K562 (cell line): Measurements from ENCODE around the gene PAQR4. TPM values are rescaled to one million over a fixed set of nuclear protein-coding genes. Genes with fewer than 3 reads are reported as not detected.

ENCODE experiments used
- ATAC-seq: fragments of 200-7000 bp; cut with Tn5 transposase; 3 replicates; pipeline ENCODE4 v1.9.1; 2020; ENCODE audit warnings: moderate library complexity
- BruUV-seq: library from RNA; stranded (reverse); fragments of 400-500 nt; replicated peaks from 2 replicates; lab custom pipeline; 2021; lab: Mats Ljungman, UMichigan
- CTCF ChIA-PET: fragments of 300-600 bp; formaldehyde crosslinking; extraction: SDS; loops from one replicate; lab custom pipeline; 2021; ENCODE audit warnings: low intra/inter-chr PET ratio; lab: Yijun Ruan, JAX
- POLR2A ChIA-PET: fragments of 300-600, 350-650 bp; sonication (Branson Sonifier 250); formaldehyde crosslinking; extraction: SDS; loops from one replicate; lab custom pipeline; 2021; ENCODE audit warnings: antibody characterized with exemption, inconsistent platforms; lab: Yijun Ruan, JAX
- DNase-seq, 4 experiments: peaks; one replicate each; pipeline versions ENCODE4 v3.0.0 to v3.0.0-alpha.2; 2011 to 2018; ENCODE audit warnings: low spot score in 3 of 4, mixed read lengths in 3 of 4; ENCODE audit errors: extremely low read depth in 1 of 4
- FAIRE-seq: peaks from 2 replicates; lab custom pipeline; 2011; peaks lifted over from hg19 to GRCh38; lab: Jason Lieb, UNC
- H2AFZ ChIP-seq: 2 replicates; pipeline ENCODE4 v1.6.0; 2011; ENCODE audit warnings: low read depth, low read length, control low read depth, inconsistent platforms
- H3K27ac ChIP-seq: fragments of 200-600 bp; 3 replicates; pipeline ENCODE4 v1.8.0; 2011; ENCODE audit warnings: low read depth, mild to moderate bottlenecking, control low read depth, inconsistent platforms, low read length, moderate library complexity, mixed read lengths; ENCODE audit errors: extremely low read depth
- H3K27me3 ChIP-seq, 2 experiments: fragments of 300-600 bp in 1 of 2; 2 replicates in 1 of 2; 3 replicates in 1 of 2; pipeline versions ENCODE4 v1.6.0 to v1.8.0; 2011; ENCODE audit warnings: inconsistent platforms in 2 of 2, low read length in 2 of 2, mild to moderate bottlenecking in 1 of 2, mixed read lengths in 1 of 2, moderate library complexity in 1 of 2; ENCODE audit not compliant: control insufficient read depth in 2 of 2, insufficient read depth in 2 of 2
- H3K36me3 ChIP-seq: fragments of 300-600 bp; 3 replicates; pipeline ENCODE4 v1.8.0; 2011; ENCODE audit warnings: mild to moderate bottlenecking, low read length, inconsistent platforms; ENCODE audit not compliant: control insufficient read depth, insufficient read depth
- H3K4me1 ChIP-seq, 2 experiments: fragments of 200-600 bp in 1 of 2; replicated peaks in 1 of 2; 2 replicates in 1 of 2; 3 replicates in 1 of 2; pipeline versions ENCODE4 v1.5.1 to v1.8.0; 2011; ENCODE audit warnings: inconsistent platforms in 2 of 2, low read length in 2 of 2, mild to moderate bottlenecking in 1 of 2, mixed read lengths in 1 of 2, moderate library complexity in 1 of 2; ENCODE audit not compliant: control insufficient read depth in 2 of 2, insufficient read depth in 2 of 2
- H3K4me2 ChIP-seq: 2 replicates; pipeline ENCODE4 v1.6.1; 2011; ENCODE audit warnings: low read length, control low read depth, inconsistent platforms, mixed read lengths; ENCODE audit not compliant: insufficient read depth
- H3K4me3 ChIP-seq: fragments of 200-600 bp; sonication (generic), shearing (Covaris generic); 2 replicates; pipeline ENCODE4 v1.5.1; 2016; ENCODE audit warnings: control low read depth, inconsistent platforms
- H3K79me2 ChIP-seq: fragments of 200-600 bp; 3 replicates; pipeline ENCODE4 v1.8.0; 2011; ENCODE audit warnings: low read length, inconsistent platforms; ENCODE audit not compliant: control insufficient read depth, insufficient read depth
- H3K9ac ChIP-seq, 2 experiments: 2 replicates each; pipeline versions ENCODE4 v1.6.0 to v1.6.1; 2011; ENCODE audit warnings: low read depth in 2 of 2, low read length in 2 of 2, control low read depth in 1 of 2, inconsistent platforms in 1 of 2, mild to moderate bottlenecking in 1 of 2, mixed read lengths in 1 of 2; ENCODE audit not compliant: insufficient read depth in 1 of 2
- H3K9me1 ChIP-seq: one replicate; pipeline ENCODE4 v1.6.0; 2011; ENCODE audit warnings: inconsistent platforms, mild to moderate bottlenecking, low read length, moderate library complexity; ENCODE audit not compliant: control insufficient read depth, insufficient read depth
- H3K9me3 ChIP-seq: replicated peaks from 2 replicates; pipeline ENCODE4 v1.5.1; 2011; ENCODE audit warnings: low read depth, low read length, inconsistent platforms; ENCODE audit not compliant: control insufficient read depth, insufficient read depth
- H4K20me1 ChIP-seq: replicated peaks from 2 replicates; pipeline ENCODE4 v1.6.1; 2011; ENCODE audit warnings: low read length, inconsistent platforms, mixed read lengths; ENCODE audit not compliant: control insufficient read depth, insufficient read depth
- ATF7 ChIP-seq: fragments of 450-650 bp; IDR thresholded peaks from 2 replicates; pipeline ENCODE4 v1.7.1; 2014; ENCODE audit warnings: mild to moderate bottlenecking, moderate library complexity
- GTF2F1 ChIP-seq: IDR thresholded peaks from 2 replicates; pipeline ENCODE4 v1.6.1; 2011; ENCODE audit warnings: low read depth, low read length, improper control_type of control experiment
- POLR2G ChIP-seq: fragments of 200-400 bp; formaldehyde crosslinking; IDR thresholded peaks from 2 replicates; pipeline ENCODE4 v1.6.1; 2017; ENCODE audit warnings: low read depth, mild to moderate bottlenecking, antibody characterized with exemption, low read length, moderate library complexity
- SMAD1 ChIP-seq: fragments of 150-350 bp; IDR thresholded peaks from 2 replicates; pipeline ENCODE4 v1.6.1; 2014; ENCODE audit warnings: low read length, low read depth; ENCODE audit not compliant: partially characterized antibody
- ZNF146 ChIP-seq: IDR thresholded peaks from one replicate; pipeline ENCODE4 v1.6.1; 2018; ENCODE audit warnings: missing compliant biosample characterization; ENCODE audit not compliant: unreplicated experiment
- WGBS: fragments of 100-300 bp; shearing (Covaris generic); methylation state at CpG from one replicate; pipeline ENCODE4 v1.1.6; 2016; ENCODE audit warnings: low coverage, mixed read lengths; ENCODE audit not compliant: insufficient coverage; ENCODE audit errors: missing lambda C conversion rate; 5-methylcytosine and 5-hydroxymethylcytosine counted together
- in situ Hi-C: fragments of 300-500 bp; cut with MboI; formaldehyde crosslinking; loops from 4 replicates; pipeline ENCODE4 v1.15.0; 2018; ENCODE audit warnings: inconsistent platforms, mixed read lengths
- intact Hi-C: fragments of 100-400 bp; cut with micrococcal nuclease; formaldehyde crosslinking; loops from 2 replicates; pipeline ENCODE4 v1.14.2; 2022
- polyA plus RNA-seq, 8 experiments: library from polyadenylated mRNA; depleted of rRNA in 4 of 8; stranded (reverse) in 5 of 8; unstranded in 3 of 8; fragments of >200 nt; fragmentation: Nextera tagmentation in 2 of 8; fragmentation: Illumina TruSeq in 1 of 8; extraction: Ambion mirVana in 2 of 8; extraction: Trizol in 1 of 8; gene quantifications; 2 replicates each; pipeline versions ENCODE4 v1.2.1 to v1.2.3, GENCODE V29; 2011 to 2014; ENCODE audit warnings: inconsistent platforms in 1 of 8, missing spikeins in 1 of 8
- total RNA-seq, 7 experiments: library from RNA; depleted of rRNA in 6 of 7; stranded (reverse); fragments of >200 nt in 6 of 7; fragmentation: Illumina TruSeq in 2 of 7; extraction: Trizol in 2 of 7; gene quantifications; 2 replicates each; pipeline versions ENCODE4 v1.2.1 to v1.2.3, GENCODE V29; 2011 to 2021; ENCODE audit warnings: low replicate concordance in 1 of 7

PAQR4 gene
- total and polyA plus RNA-seq, 9 of the 15 experiments (the other 6 are each of a cell fraction or from before 2014, with no cell fraction given): 0.62 to 40.4 (median 19.5) TPM

GRCh38 chr16:2936436-2937011, 32.6 kb upstream of the PAQR4 start:
- H2AFZ ChIP-seq: no peak overlapping the region
- no peak overlapping the region; a peak in 1 of 4 replicates for H3K9ac ChIP-seq
- DNase-seq (no peak), ATAC-seq (no peak), FAIRE-seq (no peak)
- in situ Hi-C loops (no loop called here), intact Hi-C loops (no loop called here)
- H3K36me3 ChIP-seq: peaks cover 61% of the 10 kb centered on the region; the same call in 2 of the 3 replicates
- no peaks in the 10 kb centered on the region for H3K79me2 ChIP-seq
- H3K4me2 ChIP-seq: no peak overlapping the region
- TF ChIP-seq ZNF146 (no peak), SMAD1 (no peak), GTF2F1 (no peak)
- WGBS: 94% methylated on average over 15 of the region's 22 CpGs
- H3K27ac ChIP-seq: no peak overlapping the region
- H3K27me3 ChIP-seq: no peaks in the 10 kb centered on the region
- peaks cover 0 to 6% of the 10 kb centered on the region in 2 experiments; a peak in 2 of 5 replicates for H3K4me1 ChIP-seq
- no peak overlapping the region for H3K4me3 ChIP-seq
- no peaks in the 10 kb centered on the region for H3K9me3 ChIP-seq
- H4K20me1 ChIP-seq: no peaks in the 10 kb centered on the region
- no TSS peak for BruUV-seq
- H3K9me1 ChIP-seq: no peaks in the 10 kb centered on the region
- CTCF ChIA-PET: no interaction called here
- POLR2A ChIA-PET: no interaction called here

DNA sequence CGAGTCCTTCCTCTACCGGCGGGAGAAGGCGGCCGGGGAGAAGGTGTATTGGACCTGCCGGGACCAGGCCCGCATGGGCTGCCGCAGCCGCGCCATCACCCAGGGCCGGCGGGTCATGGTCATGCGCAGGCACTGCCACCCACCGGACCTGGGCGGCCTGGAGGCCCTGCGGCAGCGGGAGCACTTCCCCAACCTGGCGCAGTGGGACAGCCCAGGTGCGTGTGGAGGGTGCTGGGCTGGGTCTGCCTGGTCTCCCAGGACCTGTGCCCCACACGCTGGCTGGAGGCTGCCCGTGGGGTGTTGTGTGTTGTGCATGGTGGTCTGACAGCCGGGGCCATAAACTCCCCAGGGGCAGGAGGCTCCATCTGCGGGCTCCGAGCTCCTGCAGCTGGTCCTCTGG, 32.0 kb upstream of the PAQR4 start:
- WGBS: 90% methylated on average over 9 of the region's 24 CpGs
- BruUV-seq: no TSS peak
- CTCF ChIA-PET: no interaction called here

More for the DNA sequence above, 32.0 kb upstream of the PAQR4 start:
- in situ Hi-C loops (no loop called here), intact Hi-C loops (no loop called here)
- no peak for DNase-seq
- no peak overlapping the region for H3K9ac ChIP-seq
- FAIRE-seq: no peak
- no peak overlapping the region for H2AFZ ChIP-seq
- POLR2A ChIA-PET: no interaction called here
- H3K79me2 ChIP-seq: no peaks in the 10 kb centered on the region
- H3K27ac ChIP-seq: no peak overlapping the region
- H4K20me1 ChIP-seq: no peaks in the 10 kb centered on the region
- H3K4me1 ChIP-seq: peaks cover 0 to 6% of the 10 kb centered on the region in 2 experiments; a peak in 2 of 5 replicates
- H3K4me2 ChIP-seq: no peak overlapping the region
- no peak for TF ChIP-seq ATF7
- 0 out of 2 replicates have a peak, but pooled peaks have one; percentile 3 for TF ChIP-seq POLR2G
- TF ChIP-seq, all 486 proteins: peak for 1
- no peak for ATAC-seq
- Histone ChIP-seq H3K9me1 (no peaks in the 10 kb centered on the region), H3K36me3 (peaks cover 63% of the 10 kb centered on the region; the same call in 2 of the 3 replicates), H3K27me3 (no peaks in the 10 kb centered on the region), H3K4me3 (no peak overlapping the region), H3K9me3 (no peaks in the 10 kb centered on the region)
